GM12892 (cell line): ENCODE data around the gene SMIM36.

Experiments used
- POLR2A ChIP-seq: IDR thresholded peaks from 2 replicates; pipeline ENCODE4 v1.6.1; 2011; ENCODE audit warnings: low read depth, low read length, control low read depth
- POLR2AphosphoS5 ChIP-seq: IDR thresholded peaks from 2 replicates; pipeline ENCODE4 v1.6.1; 2011; ENCODE audit warnings: low read depth, low read length, control low read depth

- no peak for TF ChIP-seq POLR2A
- no peak for TF ChIP-seq POLR2AphosphoS5
Measured at GRCh38 chr17:55446581-55447205, 64.6 kb downstream of the SMIM36 start.
